Measurements from ENCODE around the gene ZNF71.
A peak's percentile ranks its signal among the peaks of the same experiment; 100 is the strongest.

The ZNF71 gene

DNA sequence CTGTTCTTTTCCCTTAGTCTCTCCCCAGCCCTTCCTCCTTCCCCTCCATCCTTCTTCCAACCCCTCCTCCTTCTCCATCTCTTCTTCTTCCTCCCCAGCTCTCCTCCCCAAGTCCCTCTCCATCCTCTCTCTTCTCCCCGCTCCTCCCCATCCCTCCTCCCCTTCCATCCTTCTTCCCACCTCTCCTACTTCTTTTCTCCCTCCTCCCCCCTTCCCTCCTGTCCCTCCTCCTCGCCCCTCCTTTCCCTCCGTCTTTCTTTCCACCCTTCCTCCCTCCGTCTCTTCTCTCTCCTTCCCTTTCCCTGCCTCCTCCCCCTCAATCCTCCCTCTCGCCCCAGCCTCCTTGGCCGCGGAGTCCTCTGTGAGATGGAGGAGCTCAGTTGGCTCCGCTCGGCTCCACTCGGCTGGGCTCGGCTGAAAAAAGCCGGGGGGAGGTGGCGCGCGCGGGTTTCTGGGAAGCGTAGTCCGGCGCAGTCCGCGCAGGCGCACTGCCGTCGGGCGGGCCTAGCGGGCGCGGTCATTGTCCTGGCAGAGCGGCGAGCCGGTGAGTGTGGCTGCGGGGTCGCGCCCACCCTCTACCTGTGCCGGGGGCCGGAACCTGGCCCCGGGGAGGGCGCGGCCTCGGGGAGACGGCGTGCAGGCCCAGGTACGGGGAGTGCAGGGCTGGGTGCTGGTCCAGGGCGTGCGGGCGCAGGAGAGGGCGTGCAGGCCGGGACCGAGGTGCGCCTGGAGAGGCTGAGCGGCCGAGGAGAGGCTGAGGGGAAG lies at the start of gene ZNF71:
Gene ZNF71, plus strand, starts transcription at position 520 of the 765 bp plus-strand sequence. CDS start 6,257 bp downstream, outside the sequence.
- Mint-ChIP-seq H3K4me3 (peak within 1 kb of the TSS; percentile 89), H3K36me3 (peaks cover 24% of the 10 kb centered on the region), H3K4me1 (peaks cover 29% of the 10 kb centered on the region), H3K27ac (peak within 1 kb of the TSS; percentile 90), H3K27me3 (no peaks in the 10 kb centered on the region), H3K9me3 (peaks cover 26% of the 10 kb centered on the region)
- peak; percentile 95 for ATAC-seq

- H3K9me3 Mint-ChIP-seq: peaks cover 22% of the 10 kb centered on the region
Observed at GRCh38 chr19:56547535-56547934, 47.6 kb upstream of the ZNF71 start.

DNA sequence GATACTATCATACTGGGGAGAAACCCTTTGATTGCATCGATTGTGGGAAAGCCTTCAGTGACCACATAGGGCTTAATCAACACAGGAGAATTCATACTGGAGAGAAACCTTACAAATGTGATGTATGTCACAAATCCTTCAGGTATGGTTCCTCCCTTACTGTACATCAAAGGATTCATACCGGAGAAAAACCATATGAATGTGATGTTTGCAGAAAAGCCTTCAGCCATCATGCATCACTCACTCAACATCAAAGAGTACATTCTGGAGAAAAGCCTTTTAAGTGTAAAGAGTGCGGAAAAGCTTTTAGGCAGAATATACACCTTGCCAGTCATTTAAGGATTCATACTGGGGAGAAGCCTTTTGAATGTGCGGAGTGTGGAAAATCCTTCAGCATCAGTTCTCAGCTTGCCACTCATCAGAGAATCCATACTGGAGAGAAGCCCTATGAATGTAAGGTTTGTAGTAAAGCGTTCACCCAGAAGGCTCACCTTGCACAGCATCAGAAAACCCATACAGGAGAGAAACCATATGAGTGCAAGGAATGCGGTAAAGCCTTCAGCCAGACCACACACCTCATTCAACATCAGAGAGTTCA lies 40.7 kb upstream of the ZNF71 start:
- H3K27me3 Mint-ChIP-seq: no peaks in the 10 kb centered on the region
- peaks cover 56% of the 10 kb centered on the region for H3K36me3 Mint-ChIP-seq
- H3K4me1 Mint-ChIP-seq: no peaks in the 10 kb centered on the region
- ATAC-seq: no peak
- no peak overlapping the region for H3K27ac Mint-ChIP-seq
- no peak overlapping the region for H3K4me3 Mint-ChIP-seq
- peaks cover 36% of the 10 kb centered on the region for H3K9me3 Mint-ChIP-seq

More at GRCh38 chr19:56547535-56547934, 47.6 kb upstream of the ZNF71 start:
- H3K27ac Mint-ChIP-seq: no peak overlapping the region
- H3K27me3 Mint-ChIP-seq: no peaks in the 10 kb centered on the region
- H3K36me3 Mint-ChIP-seq: peaks cover 66% of the 10 kb centered on the region
- no peaks in the 10 kb centered on the region for H3K4me1 Mint-ChIP-seq
- H3K4me3 Mint-ChIP-seq: no peak overlapping the region
- ATAC-seq: no peak

DNA sequence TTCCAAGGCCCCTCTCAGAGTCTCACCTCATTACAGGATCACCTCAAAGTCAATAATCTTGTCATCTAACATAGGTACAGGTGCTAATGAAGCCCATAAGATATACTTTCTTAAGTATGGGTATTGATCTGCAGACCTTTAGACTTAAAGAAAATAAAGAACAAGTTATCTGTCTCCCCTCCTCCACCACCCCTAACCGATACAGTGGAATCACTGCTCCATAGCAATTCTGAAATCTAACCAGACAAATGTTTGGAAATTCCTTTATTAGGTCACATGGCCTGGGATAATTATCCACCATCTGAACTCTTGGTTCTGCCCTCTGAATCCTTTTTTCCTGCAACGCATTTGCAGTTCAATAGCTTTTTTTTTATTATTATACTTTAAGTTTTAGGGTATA lies 32.3 kb upstream of the ZNF71 start:
- Mint-ChIP-seq H3K4me1 (peaks cover 7% of the 10 kb centered on the region), H3K27me3 (no peaks in the 10 kb centered on the region), H3K36me3 (peaks cover 47% of the 10 kb centered on the region), H3K27ac (no peak overlapping the region), H3K9me3 (peaks cover 31% of the 10 kb centered on the region), H3K4me3 (no peak overlapping the region)
- ATAC-seq: no peak

DNA sequence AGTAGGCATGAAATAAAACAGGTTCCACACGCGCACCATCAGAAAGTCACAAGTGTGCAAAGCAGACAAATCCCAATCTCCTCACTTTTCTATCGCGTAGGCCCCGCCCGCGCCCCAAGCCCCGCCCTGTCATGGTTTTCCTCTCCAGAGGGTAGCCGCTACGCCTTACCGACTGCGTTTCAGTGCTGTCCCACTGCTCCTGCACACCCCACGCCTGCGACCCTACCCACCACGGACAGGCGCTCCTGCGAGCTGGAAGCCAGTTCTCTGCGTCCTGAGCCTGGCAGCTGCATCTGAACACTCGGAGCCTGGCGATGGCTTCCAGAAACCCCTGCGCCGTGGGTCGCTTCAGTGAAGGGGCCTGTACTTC lies 28.2 kb upstream of the ZNF71 start:
- Mint-ChIP-seq H3K27me3 (no peaks in the 10 kb centered on the region), H3K27ac (peak overlapping the region; percentile 87), H3K36me3 (peaks cover 55% of the 10 kb centered on the region), H3K4me3 (peak overlapping the region; percentile 83), H3K9me3 (peaks cover 24% of the 10 kb centered on the region), H3K4me1 (peaks cover 11% of the 10 kb centered on the region)
- ATAC-seq: peak; percentile 60

- H3K36me3 Mint-ChIP-seq: peaks cover 61% of the 10 kb centered on the region
- peak; percentile 100 for ATAC-seq
- peaks cover 25% of the 10 kb centered on the region for H3K9me3 Mint-ChIP-seq
- H3K4me1 Mint-ChIP-seq: peaks cover 11% of the 10 kb centered on the region
- H3K4me3 Mint-ChIP-seq: peak within 1 kb of the TSS; percentile 83
- no peaks in the 10 kb centered on the region for H3K27me3 Mint-ChIP-seq
- peak within 1 kb of the TSS; percentile 87 for H3K27ac Mint-ChIP-seq
Observed at GRCh38 chr19:56567274-56568120, 27.6 kb upstream of the ZNF71 start, which contains the start of gene ZNF470. TSS of gene ZNF470 (plus strand) at chr19:56567468. CDS start at chr19:56570312, 2,844 bp downstream.

DNA sequence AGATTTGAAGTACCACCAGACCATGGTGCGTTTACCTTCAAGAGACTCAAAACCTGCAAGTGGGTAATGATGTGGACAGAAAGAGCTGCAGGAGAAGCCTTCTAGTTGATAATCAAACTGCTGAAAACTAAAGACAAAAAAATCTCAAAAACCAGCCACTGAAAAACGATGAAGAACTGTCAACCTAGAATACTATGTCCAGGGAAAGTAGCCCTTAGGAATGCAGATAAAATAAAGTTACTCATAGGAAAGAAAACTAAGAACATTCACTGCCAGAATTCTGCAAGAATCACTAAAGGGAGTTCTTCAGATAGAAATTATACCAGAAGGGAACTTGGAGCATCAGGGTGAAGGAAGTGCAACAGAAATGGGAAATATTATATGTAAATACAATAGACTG lies 22.5 kb upstream of the ZNF71 start:
- Mint-ChIP-seq H3K4me3 (no peak overlapping the region), H3K9me3 (peaks cover 31% of the 10 kb centered on the region), H3K36me3 (peaks cover 83% of the 10 kb centered on the region), H3K27ac (no peak overlapping the region), H3K27me3 (no peaks in the 10 kb centered on the region), H3K4me1 (peaks cover 6% of the 10 kb centered on the region)
- no peak for ATAC-seq

GRCh38 chr19:56573914-56574313 lies 21.2 kb upstream of the ZNF71 start:
- Mint-ChIP-seq H3K9me3 (peaks cover 40% of the 10 kb centered on the region), H3K27me3 (no peaks in the 10 kb centered on the region), H3K27ac (no peak overlapping the region)

DNA sequence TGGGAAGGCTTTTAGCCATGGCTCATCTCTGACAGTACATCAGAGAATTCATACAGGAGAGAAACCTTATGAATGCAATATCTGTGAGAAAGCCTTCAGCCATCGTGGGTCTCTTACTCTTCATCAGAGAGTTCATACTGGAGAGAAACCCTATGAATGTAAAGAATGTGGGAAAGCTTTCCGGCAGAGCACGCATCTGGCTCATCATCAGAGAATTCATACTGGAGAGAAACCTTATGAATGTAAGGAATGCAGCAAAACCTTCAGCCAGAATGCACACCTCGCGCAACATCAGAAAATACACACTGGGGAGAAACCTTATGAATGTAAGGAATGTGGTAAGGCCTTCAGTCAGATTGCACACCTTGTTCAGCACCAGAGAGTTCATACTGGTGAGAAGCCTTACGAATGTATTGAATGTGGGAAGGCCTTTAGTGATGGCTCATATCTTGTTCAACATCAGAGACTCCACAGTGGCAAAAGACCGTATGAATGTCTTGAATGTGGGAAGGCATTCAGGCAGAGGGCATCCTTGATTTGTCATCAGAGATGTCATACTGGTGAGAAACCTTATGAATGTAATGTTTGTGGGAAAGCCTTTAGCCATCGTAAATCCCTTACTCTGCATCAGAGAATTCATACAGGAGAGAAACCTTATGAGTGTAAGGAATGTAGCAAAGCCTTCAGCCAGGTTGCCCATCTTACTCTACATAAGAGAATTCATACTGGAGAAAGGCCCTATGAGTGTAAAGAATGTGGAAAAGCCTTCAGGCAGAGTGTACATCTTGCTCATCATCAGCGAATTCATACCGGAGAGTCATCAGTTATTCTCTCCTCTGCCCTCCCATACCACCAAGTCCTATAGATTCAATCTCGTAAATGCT lies 17.1 kb upstream of the ZNF71 start:
- Mint-ChIP-seq H3K36me3 (peaks cover 62% of the 10 kb centered on the region), H3K27me3 (no peaks in the 10 kb centered on the region), H3K9me3 (peaks cover 40% of the 10 kb centered on the region), H3K27ac (no peak overlapping the region), H3K4me3 (no peak overlapping the region), H3K4me1 (no peaks in the 10 kb centered on the region)
- no peak for ATAC-seq

More at GRCh38 chr19:56573914-56574313, 21.2 kb upstream of the ZNF71 start:
- Mint-ChIP-seq H3K4me3 (no peak overlapping the region), H3K36me3 (peaks cover 84% of the 10 kb centered on the region), H3K4me1 (no peaks in the 10 kb centered on the region)
- no peak for ATAC-seq

GRCh38 chr19:56594446-56594782 lies 688 bp upstream of the ZNF71 start:
- Mint-ChIP-seq H3K4me3 (peak overlapping the region; percentile 89), H3K36me3 (peaks cover 24% of the 10 kb centered on the region), H3K27me3 (no peaks in the 10 kb centered on the region), H3K27ac (peak overlapping the region; percentile 90), H3K4me1 (peaks cover 29% of the 10 kb centered on the region), H3K9me3 (peaks cover 26% of the 10 kb centered on the region)
- no peak for ATAC-seq

DNA sequence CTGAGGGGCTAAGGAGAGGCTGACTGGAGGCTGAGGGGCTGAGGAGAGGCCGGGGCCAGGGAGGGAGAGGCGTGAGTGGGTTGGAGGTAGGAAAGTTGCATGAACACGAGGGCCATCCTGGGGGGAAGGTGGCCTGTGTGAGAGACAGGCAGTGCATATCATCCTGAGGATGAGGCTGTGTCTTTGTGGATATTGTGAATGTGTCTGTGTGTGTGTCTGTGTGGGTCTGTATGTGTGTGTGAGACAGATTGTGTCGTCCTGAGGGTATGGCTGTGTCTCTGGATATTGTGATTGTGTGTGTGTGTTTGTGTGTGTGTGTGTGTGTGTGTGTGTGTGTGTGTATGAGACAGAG lies 422 bp downstream of the ZNF71 start:
- peak overlapping the region; percentile 89 for H3K4me3 Mint-ChIP-seq
- no peaks in the 10 kb centered on the region for H3K27me3 Mint-ChIP-seq
- H3K36me3 Mint-ChIP-seq: peaks cover 26% of the 10 kb centered on the region
- peaks cover 23% of the 10 kb centered on the region for H3K9me3 Mint-ChIP-seq
- peak overlapping the region; percentile 90 for H3K27ac Mint-ChIP-seq
- peak; percentile 50 for ATAC-seq
- peaks cover 29% of the 10 kb centered on the region for H3K4me1 Mint-ChIP-seq

DNA sequence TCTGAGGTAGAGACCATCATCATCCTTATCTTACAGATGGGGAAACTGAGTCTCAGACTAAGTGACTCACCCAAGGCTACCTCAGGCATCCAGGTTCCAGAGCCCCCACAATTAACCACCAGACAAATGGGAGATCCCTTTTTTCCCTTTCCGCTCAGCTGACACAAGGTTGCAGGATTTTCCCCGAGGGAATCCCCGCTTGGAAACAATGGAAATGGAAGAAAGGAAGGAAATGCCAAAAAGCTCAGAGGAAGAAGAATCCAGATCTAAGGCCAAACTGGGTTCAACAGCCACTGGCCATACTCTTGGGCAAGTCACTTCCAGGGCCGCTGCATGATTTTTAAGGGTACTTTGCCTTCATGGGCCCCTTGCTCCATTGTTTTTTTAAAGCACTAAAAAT lies 1.6 kb downstream of the ZNF71 start:
- no peak overlapping the region for H3K27ac Mint-ChIP-seq
- H3K27me3 Mint-ChIP-seq: no peaks in the 10 kb centered on the region
- ATAC-seq: no peak
- peaks cover 23% of the 10 kb centered on the region for H3K9me3 Mint-ChIP-seq
- H3K36me3 Mint-ChIP-seq: peaks cover 34% of the 10 kb centered on the region
- peaks cover 36% of the 10 kb centered on the region for H3K4me1 Mint-ChIP-seq
- no peak overlapping the region for H3K4me3 Mint-ChIP-seq

GRCh38 chr19:56597696-56598095 lies 2.6 kb downstream of the ZNF71 start:
- no peak for ATAC-seq
- peaks cover 37% of the 10 kb centered on the region for H3K4me1 Mint-ChIP-seq
- H3K27me3 Mint-ChIP-seq: no peaks in the 10 kb centered on the region
- no peak overlapping the region for H3K4me3 Mint-ChIP-seq
- H3K36me3 Mint-ChIP-seq: peaks cover 45% of the 10 kb centered on the region
- H3K9me3 Mint-ChIP-seq: peaks cover 17% of the 10 kb centered on the region
- no peak overlapping the region for H3K27ac Mint-ChIP-seq

DNA sequence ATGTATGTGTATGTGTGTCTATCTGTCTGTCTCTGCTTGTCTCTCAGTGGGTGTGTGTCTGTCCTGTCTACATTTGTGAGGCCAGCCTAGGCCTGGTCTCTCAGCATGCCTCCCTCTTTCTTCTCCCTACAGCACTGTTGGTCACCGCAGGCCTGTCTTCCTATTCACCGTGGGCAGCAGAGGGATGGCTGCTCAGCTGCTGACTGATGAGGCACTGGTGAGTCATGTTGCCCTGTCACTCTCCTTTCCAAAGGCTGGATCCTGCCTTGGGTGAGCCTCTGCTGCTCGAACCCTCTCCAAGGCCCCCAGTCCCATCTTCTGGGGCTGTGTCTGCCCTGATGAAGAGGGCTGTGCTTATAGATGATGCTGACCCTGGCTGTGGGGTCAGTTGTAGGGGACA lies 6.3 kb downstream of the ZNF71 start:
- no peak for ATAC-seq
- no peaks in the 10 kb centered on the region for H3K27me3 Mint-ChIP-seq
- H3K36me3 Mint-ChIP-seq: peaks cover 78% of the 10 kb centered on the region
- no peak overlapping the region for H3K27ac Mint-ChIP-seq
- no peak overlapping the region for H3K4me3 Mint-ChIP-seq
- peaks cover 12% of the 10 kb centered on the region for H3K9me3 Mint-ChIP-seq
- peaks cover 14% of the 10 kb centered on the region for H3K4me1 Mint-ChIP-seq

Data from stimulated activated memory B cell treated with anti-CD40 and anti-IgM and Interleukin-4, amounts not matched to agents 10 μg/mL and 1 μg/mL and 100 μg/mL, for 72 hours (primary cell).